DMS53 (cell line): ENCODE measurements around the gene SPON1.

Experiments
- DNase-seq: peaks from one replicate; lab custom pipeline; 2025; lab: John Stamatoyannopoulos, UW

Gene SPON1

GRCh38 chr11:14189874-14190273 lies 227.4 kb downstream of the SPON1 start:
- no peak for DNase-seq

GRCh38 chr11:14190992-14191778 lies 228.7 kb downstream of the SPON1 start:
- DNase-seq = no peak

- DNase-seq = no peak
These were observed 231.1 kb downstream of the SPON1 start for GRCh38 chr11:14193644-14194043.

GRCh38 chr11:14202251-14203196 lies 240.0 kb downstream of the SPON1 start:
- DNase-seq = no peak

DNA sequence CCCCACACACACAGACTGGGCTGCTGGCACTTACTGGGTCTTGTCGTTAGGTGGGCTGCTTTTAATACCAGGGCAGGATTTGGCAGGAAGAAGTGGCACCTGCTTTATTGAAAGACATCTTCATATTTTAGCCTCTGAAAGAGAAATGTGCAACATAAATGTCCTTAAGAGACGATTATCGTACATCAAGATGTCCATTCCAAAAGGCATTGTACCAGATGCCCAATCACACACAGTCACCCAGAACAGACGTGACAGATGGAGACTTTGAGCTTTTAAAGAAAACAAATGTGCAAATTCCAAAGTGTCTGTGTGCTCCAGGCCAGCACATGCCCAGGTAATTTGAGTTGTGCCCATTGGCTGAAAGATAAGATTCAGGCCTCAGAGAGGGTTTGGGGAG lies 240.8 kb downstream of the SPON1 start:
- DNase-seq = no peak

GRCh38 chr11:14212986-14213385 lies 250.5 kb downstream of the SPON1 start:
- DNase-seq = no peak

GRCh38 chr11:14218728-14219127 lies 256.2 kb downstream of the SPON1 start:
- no peak for DNase-seq

DNA sequence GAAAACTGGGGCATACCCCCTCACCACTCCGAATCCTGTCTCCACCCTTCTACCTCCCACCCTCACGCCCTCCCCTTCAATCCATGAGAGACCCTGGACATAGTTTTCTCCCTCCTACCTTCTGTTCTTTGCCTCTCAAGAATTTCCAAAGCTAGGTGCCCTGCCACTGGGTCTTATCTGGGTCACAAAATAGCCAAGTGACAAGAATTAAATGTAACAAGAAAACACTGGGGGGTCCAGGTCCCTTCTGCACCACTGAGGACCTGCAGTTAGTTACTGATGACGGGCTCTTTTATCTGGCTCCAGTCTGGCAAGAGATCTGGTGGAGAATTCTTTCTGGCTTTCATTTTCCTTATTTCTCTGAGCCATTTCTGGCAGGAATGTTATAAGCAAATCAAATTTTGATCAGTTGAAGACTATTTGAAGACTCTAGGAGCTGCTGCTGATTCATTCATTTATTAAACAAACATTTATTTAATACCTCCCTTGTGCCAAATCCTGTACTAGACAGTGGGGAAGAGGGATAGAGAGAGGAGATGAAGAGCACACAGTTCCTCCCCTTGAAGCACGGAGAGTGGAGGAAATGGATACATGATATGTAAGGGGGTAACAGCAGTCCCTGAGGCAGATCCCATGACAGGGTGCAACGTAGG lies 261.2 kb downstream of the SPON1 start:
- DNase-seq = no peak

DNA sequence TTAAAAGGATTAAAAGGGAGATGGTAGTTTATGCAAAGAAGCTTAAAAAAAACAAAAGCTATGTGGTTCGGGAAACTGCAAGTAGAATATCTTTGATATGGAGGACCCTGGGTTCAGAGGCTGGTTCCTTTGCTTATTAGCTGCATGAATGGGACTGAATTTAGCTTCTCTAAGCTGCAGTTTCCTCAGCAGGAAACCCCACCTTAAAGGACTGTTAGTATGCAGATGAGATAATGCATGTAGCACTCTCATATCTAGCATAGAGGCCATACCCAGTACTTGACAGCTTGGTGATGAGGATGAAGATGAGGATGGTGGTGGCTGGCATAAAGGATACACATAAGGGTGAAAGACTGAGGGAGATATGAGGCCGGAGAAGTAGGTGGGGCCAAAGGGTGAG lies 261.9 kb downstream of the SPON1 start:
- DNase-seq = no peak

GRCh38 chr11:14225666-14226065 lies 263.1 kb downstream of the SPON1 start:
- no peak for DNase-seq

- no peak for DNase-seq
These were observed 265.8 kb downstream of the SPON1 start for GRCh38 chr11:14228356-14228755.

DNA sequence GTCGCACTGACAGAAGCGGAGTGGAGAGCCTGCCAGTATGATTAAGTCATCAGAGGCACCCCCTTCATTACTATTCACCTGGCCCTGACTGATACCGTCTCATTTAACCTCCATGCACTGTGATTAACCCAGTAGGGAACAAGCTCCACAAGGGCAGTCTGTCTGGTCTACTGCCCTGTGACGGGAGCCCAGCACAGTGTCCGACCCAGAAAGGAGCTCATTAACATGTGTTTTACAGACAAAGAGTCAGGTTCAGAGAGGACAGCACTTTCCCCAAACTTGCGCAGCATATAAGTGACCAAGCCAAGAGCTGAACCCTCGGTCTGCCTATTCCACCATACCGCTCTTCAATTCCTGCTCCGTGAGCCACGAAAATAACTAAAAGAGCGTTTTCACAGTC lies 266.9 kb downstream of the SPON1 start:
- DNase-seq = no peak

GRCh38 chr11:14230407-14230806 lies 267.9 kb downstream of the SPON1 start:
- DNase-seq = no peak

GRCh38 chr11:14232652-14233051 lies 270.1 kb downstream of the SPON1 start:
- peak; percentile 35 for DNase-seq

GRCh38 chr11:14234446-14234845 lies 271.9 kb downstream of the SPON1 start:
- no peak for DNase-seq

- no peak for DNase-seq
These were observed 273.2 kb downstream of the SPON1 start for GRCh38 chr11:14235701-14236100.

DNA sequence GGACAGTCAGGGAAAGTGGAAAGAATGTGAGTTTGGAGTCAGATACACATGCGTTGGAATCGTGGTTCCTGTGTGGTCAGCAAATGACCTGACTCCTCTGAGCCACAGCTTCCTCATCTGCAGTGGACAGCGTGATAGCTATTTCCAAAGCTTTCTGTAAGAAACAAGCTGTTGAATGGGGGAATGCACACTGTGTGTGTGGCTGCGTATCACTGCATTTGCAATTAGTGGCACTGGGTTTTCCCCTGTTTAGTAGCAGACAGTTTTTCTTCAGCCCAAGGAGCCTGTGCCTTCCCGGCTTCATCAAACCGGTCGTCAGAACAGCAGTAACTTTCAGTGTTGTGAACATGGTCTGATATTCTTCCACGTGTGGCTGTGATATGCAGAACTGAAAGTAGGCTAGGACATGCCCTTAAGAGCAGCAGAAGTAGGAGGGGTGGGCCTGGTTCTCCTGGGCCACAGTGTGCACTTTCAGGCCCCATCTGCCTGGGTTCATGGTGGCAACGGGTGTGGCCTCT lies 275.0 kb downstream of the SPON1 start:
- no peak for DNase-seq

DNA sequence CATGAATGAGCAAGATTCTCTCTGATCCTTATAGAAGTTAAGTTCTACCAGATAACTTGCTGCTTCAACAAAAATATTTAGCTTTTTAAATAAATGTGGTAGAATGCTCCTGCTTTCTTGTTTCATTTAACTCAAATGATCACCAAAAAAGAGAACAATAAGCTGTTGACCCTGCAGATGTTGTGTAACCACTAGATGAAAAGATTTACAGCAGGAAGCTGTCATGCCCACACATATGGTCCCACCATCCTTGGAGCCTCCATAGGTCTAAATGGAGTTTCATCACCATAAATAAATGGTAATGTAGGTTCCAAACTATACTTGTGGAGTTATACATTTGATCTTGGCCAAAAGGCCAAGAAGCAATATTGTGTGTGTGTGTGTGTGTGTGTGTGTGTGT lies 277.7 kb downstream of the SPON1 start:
- no peak for DNase-seq

- DNase-seq = no peak
These were observed 278.4 kb downstream of the SPON1 start for GRCh38 chr11:14240951-14241350.

DNA sequence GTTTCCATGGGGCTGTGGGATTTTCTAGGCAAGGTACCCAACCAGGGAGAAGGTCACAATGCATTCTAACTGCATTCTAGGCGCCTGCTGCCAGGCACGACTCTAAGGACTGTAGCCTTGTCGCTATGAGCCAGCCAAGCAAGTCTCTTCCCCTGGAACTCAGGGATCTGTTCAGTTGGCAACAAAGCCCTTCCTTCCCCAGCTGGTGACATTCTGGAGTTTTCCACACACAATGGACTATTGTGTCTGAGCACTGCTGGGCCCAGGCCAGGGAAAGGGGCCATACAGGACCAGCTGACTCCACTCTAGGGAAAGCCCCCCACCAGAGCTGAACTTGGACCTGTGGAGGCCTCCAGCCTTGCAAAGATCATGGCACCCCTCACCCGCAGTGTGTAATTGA lies 279.7 kb downstream of the SPON1 start:
- DNase-seq = no peak

DNA sequence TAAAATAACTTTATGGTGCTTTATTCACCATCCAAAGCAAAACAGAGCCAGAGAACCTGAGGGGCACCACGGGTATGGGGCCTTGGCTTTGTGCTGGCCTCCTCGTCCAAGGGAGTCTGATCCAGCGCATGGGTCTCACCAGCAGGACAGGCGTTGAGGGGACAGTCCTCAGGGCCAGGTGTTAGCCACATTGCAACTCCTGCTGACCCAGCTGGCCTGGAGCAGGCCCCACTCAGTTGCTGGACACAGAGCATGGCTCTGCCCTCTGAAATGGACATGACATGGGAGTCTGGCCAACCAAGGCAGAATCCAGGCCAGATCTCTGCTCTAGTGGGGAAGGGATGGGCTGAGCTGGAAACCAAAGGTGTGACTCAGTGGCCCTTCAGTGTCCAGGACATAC lies 280.2 kb downstream of the SPON1 start:
- no peak for DNase-seq

DNA sequence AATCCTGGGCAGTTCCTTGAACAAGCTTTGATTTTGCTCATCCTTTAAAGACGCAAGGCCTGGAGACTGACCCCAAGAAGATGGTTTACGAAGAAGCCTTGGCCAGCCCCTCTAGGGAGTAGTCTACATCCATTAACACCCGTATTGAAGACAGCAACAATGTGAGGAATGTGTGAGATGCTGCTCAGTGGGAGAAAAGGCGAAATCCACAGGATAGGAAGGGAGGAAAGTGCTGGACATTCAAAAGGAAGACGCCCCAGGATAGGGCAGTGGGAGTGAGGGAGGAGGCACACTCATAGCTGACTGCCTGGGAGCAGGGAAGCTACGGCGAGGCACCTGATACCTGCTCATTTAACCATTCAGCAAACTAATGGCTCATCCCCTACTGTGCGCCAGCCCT lies 282.4 kb downstream of the SPON1 start:
- DNase-seq = no peak
